DND-41 (cell line): ENCODE results near the gene NHEJ1.
"Not testable (repeated sequence)": the region's sequence is repeated elsewhere in the genome, so short reads cannot be mapped to it uniquely, and the experiment has no call there.

ENCODE experiments used
- ATAC-seq: fragments of 200-7000 bp; cut with Tn5 transposase; 3 replicates; pipeline ENCODE4 v1.9.1; 2021; ENCODE audit warnings: low read depth; ENCODE audit not compliant: insufficient read depth
- DNase-seq: peaks from one replicate; pipeline ENCODE4 v3.0.0-alpha.2; 2020
- H2AFZ ChIP-seq: 2 replicates; pipeline ENCODE4 v1.6.0; 2012; ENCODE audit warnings: low read depth, low read length
- H3K27ac ChIP-seq: 2 replicates; pipeline ENCODE4 v1.5.1; 2012; ENCODE audit warnings: low read length, inconsistent platforms
- H3K27me3 ChIP-seq: fragments of 200-600 bp; sonication (generic); 2 replicates; pipeline ENCODE4 v1.6.0; 2012; ENCODE audit warnings: low read length, mild to moderate bottlenecking, inconsistent platforms; ENCODE audit not compliant: insufficient read depth, poor library complexity
- H3K36me3 ChIP-seq: 2 replicates; pipeline ENCODE4 v1.5.1; 2012; ENCODE audit warnings: low read length, inconsistent platforms; ENCODE audit not compliant: insufficient read depth
- H3K4me1 ChIP-seq: 2 replicates; pipeline ENCODE4 v1.5.1; 2012; ENCODE audit warnings: mild to moderate bottlenecking, low read length; ENCODE audit not compliant: insufficient read depth
- H3K4me2 ChIP-seq: 2 replicates; pipeline ENCODE4 v1.6.0; 2012; ENCODE audit warnings: mild to moderate bottlenecking, moderate library complexity, low read length, inconsistent platforms; ENCODE audit not compliant: insufficient read depth
- H3K4me3 ChIP-seq, 2 experiments: fragments of 200-600 bp in 1 of 2; shearing (Covaris generic) in 1 of 2; 2 replicates each; pipeline ENCODE4 v1.5.1; 2012 to 2016; ENCODE audit warnings: inconsistent platforms in 2 of 2, low read length in 2 of 2, mild to moderate bottlenecking in 2 of 2, low read depth in 1 of 2, moderate library complexity in 1 of 2
- H3K79me2 ChIP-seq: 2 replicates; pipeline ENCODE4 v1.6.0; 2012; ENCODE audit warnings: low read length, inconsistent platforms; ENCODE audit not compliant: insufficient read depth
- H3K9ac ChIP-seq: 2 replicates; pipeline ENCODE4 v1.6.0; 2012; ENCODE audit warnings: low read depth, mild to moderate bottlenecking, inconsistent platforms, low read length, moderate library complexity
- H3K9me3 ChIP-seq: 2 replicates; pipeline ENCODE4 v1.5.1; 2012; ENCODE audit warnings: low read length, moderate library complexity, mild to moderate bottlenecking, inconsistent platforms; ENCODE audit not compliant: insufficient read depth, severe bottlenecking
- H4K20me1 ChIP-seq: 2 replicates; pipeline ENCODE4 v1.6.0; 2012; ENCODE audit warnings: low read length; ENCODE audit not compliant: insufficient read depth
- CTCF ChIP-seq: IDR thresholded peaks from 2 replicates; pipeline ENCODE4 v1.5.1; 2012; ENCODE audit warnings: borderline replicate concordance, low read length, moderate library complexity, mild to moderate bottlenecking; ENCODE audit not compliant: poor library complexity, severe bottlenecking; ENCODE audit errors: extremely low read depth
- EZH2 ChIP-seq: IDR thresholded peaks from 3 replicates; pipeline ENCODE4 v1.6.1; 2012; ENCODE audit warnings: borderline replicate concordance, low read depth, mild to moderate bottlenecking, moderate library complexity, low read length, inconsistent platforms; ENCODE audit not compliant: severe bottlenecking

NHEJ1 gene

DNA sequence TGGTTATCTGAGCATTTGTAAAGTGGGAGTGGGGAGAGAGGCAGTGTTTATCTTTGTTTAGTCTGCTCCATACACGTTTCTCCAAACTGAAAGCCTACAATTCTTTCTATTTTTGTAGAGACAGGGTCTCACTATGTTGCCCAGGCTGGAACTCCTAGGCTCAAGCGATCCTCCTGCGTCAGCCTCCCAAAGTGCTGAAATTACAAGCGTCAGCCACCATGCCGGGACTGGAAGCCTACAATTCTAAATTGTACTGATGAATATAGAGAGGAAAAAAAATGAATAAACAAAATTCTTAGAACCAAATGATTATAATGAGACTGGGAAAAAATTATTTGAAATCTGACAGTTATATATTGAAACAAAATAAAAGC is 44.5 kb upstream of the NHEJ1 start:
- peaks cover 10% of the 10 kb centered on the region for H4K20me1 ChIP-seq
- no peaks in the 10 kb centered on the region for H3K9me3 ChIP-seq
- no peak overlapping the region for H3K9ac ChIP-seq
- no peak for TF ChIP-seq CTCF
- TF ChIP-seq EZH2, result no peak
- ATAC-seq (no peak), DNase-seq (no peak)
- H3K4me1 ChIP-seq, result peaks cover 25% of the 10 kb centered on the region
- no peaks in the 10 kb centered on the region for H3K27me3 ChIP-seq
- H2AFZ ChIP-seq, result no peak overlapping the region
- H3K4me2 ChIP-seq, result no peak overlapping the region
- no peak overlapping the region for H3K27ac ChIP-seq
- peaks cover 20% of the 10 kb centered on the region for H3K36me3 ChIP-seq
- peaks cover 6% of the 10 kb centered on the region; the same call in 1 of the 2 replicates for H3K79me2 ChIP-seq
- no peak overlapping the region for H3K4me3 ChIP-seq

DNA sequence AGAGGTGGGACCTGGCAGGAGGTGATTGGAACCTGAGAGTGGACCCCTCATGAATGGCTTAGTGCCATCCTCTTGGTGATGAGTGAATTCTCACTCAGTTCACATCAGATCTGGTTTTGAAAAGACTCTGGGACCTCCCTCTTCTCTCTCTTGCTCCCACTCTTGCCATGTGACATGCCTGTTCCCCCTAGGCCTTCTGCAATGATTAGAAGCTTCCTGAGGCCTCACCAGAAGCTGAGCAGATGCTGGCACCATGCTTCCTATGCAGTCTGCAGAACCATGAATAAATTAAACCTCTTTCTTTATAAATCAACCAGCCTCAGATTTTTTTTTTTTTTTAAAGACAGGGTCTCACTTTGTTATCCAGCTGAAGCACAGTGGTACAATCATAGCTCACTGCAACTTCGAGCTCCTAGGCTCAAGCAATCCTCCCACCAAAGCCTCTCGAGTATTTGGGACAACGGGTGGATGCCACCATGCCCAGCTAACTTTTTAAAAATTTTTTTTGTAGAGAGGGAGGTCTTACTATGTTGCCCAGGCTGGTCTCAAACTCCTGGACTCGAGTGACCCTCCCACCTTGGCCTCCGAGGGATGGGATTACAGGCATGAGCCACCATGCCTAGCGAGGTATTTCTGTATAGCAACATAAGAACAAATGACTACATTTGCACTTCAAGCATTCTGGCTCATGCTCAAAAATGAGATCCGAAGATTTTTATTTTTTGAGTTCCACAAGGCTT is 44.0 kb upstream of the NHEJ1 start:
- DNase-seq (no peak), ATAC-seq (no peak)
- no peak overlapping the region for H3K4me3 ChIP-seq
- peaks cover 6% of the 10 kb centered on the region; the same call in 1 of the 2 replicates for H3K79me2 ChIP-seq
- no peak overlapping the region for H3K9ac ChIP-seq
- no peaks in the 10 kb centered on the region for H3K9me3 ChIP-seq
- peaks cover 25% of the 10 kb centered on the region for H3K4me1 ChIP-seq
- peaks cover 10% of the 10 kb centered on the region for H4K20me1 ChIP-seq
- no peaks in the 10 kb centered on the region for H3K27me3 ChIP-seq
- H2AFZ ChIP-seq, result no peak overlapping the region
- H3K36me3 ChIP-seq, result peaks cover 15% of the 10 kb centered on the region
- no peak overlapping the region for H3K4me2 ChIP-seq
- H3K27ac ChIP-seq, result no peak overlapping the region
- TF ChIP-seq EZH2 (no peak), CTCF (no peak)

DNA sequence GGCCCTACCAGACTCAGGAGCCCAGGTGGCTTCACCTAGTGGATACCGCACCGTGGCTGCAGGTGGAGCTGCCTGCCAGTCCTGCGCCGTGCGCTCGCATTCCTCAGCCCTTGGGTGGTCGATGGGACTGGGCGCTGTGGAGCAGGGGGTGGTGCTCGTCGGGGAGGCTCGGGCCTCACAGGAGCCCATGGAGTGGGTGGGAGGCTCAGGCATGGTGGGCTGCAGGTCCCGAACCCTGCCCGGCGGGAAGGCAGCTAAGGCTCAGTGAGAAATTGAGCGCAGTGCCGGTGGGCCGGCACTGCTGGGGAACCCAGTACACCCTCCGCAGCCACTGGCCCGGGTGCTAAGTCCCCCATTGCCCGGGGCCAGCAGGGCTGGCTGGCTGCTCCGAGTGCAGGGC is 40.7 kb upstream of the NHEJ1 start:
- H2AFZ ChIP-seq, H3K9ac ChIP-seq, H3K79me2 ChIP-seq, H3K4me1 ChIP-seq, H3K27me3 ChIP-seq, H4K20me1 ChIP-seq, ATAC-seq, H3K4me3 ChIP-seq, H3K36me3 ChIP-seq, H3K4me2 ChIP-seq, H3K27ac ChIP-seq, DNase-seq, H3K9me3 ChIP-seq: not testable (repeated sequence)

DNA sequence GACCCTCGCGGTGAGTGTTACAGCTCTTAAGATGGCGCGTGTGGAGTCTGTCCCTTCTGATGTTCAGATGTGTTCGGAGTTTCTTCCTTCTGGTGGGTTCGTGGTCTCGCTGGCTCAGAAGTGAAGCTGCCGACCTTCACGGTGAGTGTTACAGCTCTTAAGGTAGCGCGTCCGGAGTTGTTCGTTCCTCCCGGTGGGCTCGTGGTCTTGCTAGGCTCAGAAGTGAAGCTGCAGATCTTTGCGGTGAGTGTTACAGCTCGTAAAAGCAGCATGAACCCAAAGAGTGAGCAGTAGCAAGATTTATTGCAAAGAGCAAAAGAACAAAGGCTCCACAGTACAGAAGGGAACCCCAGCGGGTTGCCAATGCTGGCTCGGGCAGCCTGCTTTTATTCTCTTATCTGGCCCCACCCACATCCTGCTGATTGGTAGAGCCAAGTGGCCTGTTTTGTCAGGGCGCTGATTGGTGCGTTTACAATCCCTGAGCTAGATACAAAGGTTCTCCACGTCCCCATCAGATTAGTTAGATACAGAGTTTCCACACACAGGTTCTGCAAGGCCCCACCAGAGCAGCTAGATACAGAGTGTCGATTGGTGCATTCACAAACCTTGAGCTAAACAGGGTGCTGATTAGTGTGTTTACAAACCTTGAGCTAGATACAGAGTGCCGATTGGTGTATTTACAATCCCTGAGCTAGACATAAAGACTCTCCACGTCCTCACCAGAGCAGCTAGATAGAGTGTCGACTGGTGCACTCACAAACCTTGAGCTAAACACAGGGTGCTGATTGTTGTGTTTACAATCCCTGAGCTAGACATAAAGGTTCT is 40.1 kb upstream of the NHEJ1 start:
- H3K4me2 ChIP-seq, H4K20me1 ChIP-seq, H3K9me3 ChIP-seq, ATAC-seq, H3K9ac ChIP-seq, H2AFZ ChIP-seq, DNase-seq, H3K79me2 ChIP-seq, H3K4me3 ChIP-seq, H3K27me3 ChIP-seq, H3K36me3 ChIP-seq, H3K27ac ChIP-seq, H3K4me1 ChIP-seq: not testable (repeated sequence)
